Nephron (organoid): Measurements from ENCODE around the gene TLX3.

Source experiments
- H3K27ac Mint-ChIP-seq, 3 experiments: 2 replicates each; pipeline ENCODE4 v1.8.0; 2020; ENCODE audit warnings: mixed read lengths in 3 of 3, mild to moderate bottlenecking in 2 of 3, moderate library complexity in 1 of 3
- H3K27me3 Mint-ChIP-seq: 2 replicates; pipeline ENCODE4 v1.8.0; 2021; ENCODE audit warnings: low read depth, mild to moderate bottlenecking, moderate library complexity, mixed read lengths
- H3K36me3 Mint-ChIP-seq: 2 replicates; pipeline ENCODE4 v1.8.0; 2020; ENCODE audit warnings: low read depth, mixed read lengths
- H3K4me1 Mint-ChIP-seq: 2 replicates; pipeline ENCODE4 v1.8.0; 2020; ENCODE audit warnings: mixed read lengths
- H3K4me3 Mint-ChIP-seq, 3 experiments: 2 replicates each; pipeline ENCODE4 v1.8.0; 2020; ENCODE audit warnings: mild to moderate bottlenecking in 3 of 3, mixed read lengths in 3 of 3, moderate library complexity in 2 of 3
- H3K9me3 Mint-ChIP-seq: 2 replicates; pipeline ENCODE4 v1.8.0; 2020; ENCODE audit warnings: mixed read lengths
- CTCF ChIP-seq, 3 experiments: fragments of 200-600 bp; sonication (generic); IDR thresholded peaks; one replicate each; pipeline ENCODE4 v1.5.0; 2021; ENCODE audit warnings: antibody characterized with exemption in 3 of 3; ENCODE audit not compliant: unreplicated experiment in 3 of 3

The TLX3 gene

GRCh38 chr5:171275841-171276544 is 33.1 kb upstream of the TLX3 start:
- TF ChIP-seq CTCF (IDR thresholded peaks at IDR 0.05; ENCODE audit: unreplicated experiment in 3 of 3): no peak
- no peak overlapping the region for H3K27ac Mint-ChIP-seq
- H3K4me1 Mint-ChIP-seq: peaks cover 16% of the 10 kb centered on the region
- no peak overlapping the region for H3K4me3 Mint-ChIP-seq
- H3K27me3 Mint-ChIP-seq: no peaks in the 10 kb centered on the region
- H3K9me3 Mint-ChIP-seq: no peaks in the 10 kb centered on the region
- H3K36me3 Mint-ChIP-seq: peaks cover 3% of the 10 kb centered on the region

- Mint-ChIP-seq H3K27ac (no peak overlapping the region), H3K9me3 (no peaks in the 10 kb centered on the region), H3K4me1 (no peaks in the 10 kb centered on the region), H3K4me3 (no peak overlapping the region), H3K27me3 (peaks cover 4% of the 10 kb centered on the region), H3K36me3 (no peaks in the 10 kb centered on the region)
- no peak for TF ChIP-seq CTCF (IDR thresholded peaks at IDR 0.05; ENCODE audit: unreplicated experiment in 3 of 3)
Observed at GRCh38 chr5:171283753-171284152, 25.3 kb upstream of the TLX3 start.

- no peak overlapping the region for H3K27ac Mint-ChIP-seq
- H3K36me3 Mint-ChIP-seq: no peaks in the 10 kb centered on the region
- H3K4me3 Mint-ChIP-seq: no peak overlapping the region
- H3K27me3 Mint-ChIP-seq: peaks cover 4% of the 10 kb centered on the region
- no peak for TF ChIP-seq CTCF (IDR thresholded peaks at IDR 0.05; ENCODE audit: unreplicated experiment in 3 of 3)
- no peaks in the 10 kb centered on the region for H3K9me3 Mint-ChIP-seq
- no peaks in the 10 kb centered on the region for H3K4me1 Mint-ChIP-seq
Observed at GRCh38 chr5:171285465-171285864, 23.6 kb upstream of the TLX3 start.

- H3K27me3 Mint-ChIP-seq: peaks cover 4% of the 10 kb centered on the region
- no peak for TF ChIP-seq CTCF (IDR thresholded peaks at IDR 0.05; ENCODE audit: unreplicated experiment in 3 of 3)
- no peaks in the 10 kb centered on the region for H3K36me3 Mint-ChIP-seq
- no peak overlapping the region for H3K4me3 Mint-ChIP-seq
- H3K27ac Mint-ChIP-seq: no peak overlapping the region
- no peaks in the 10 kb centered on the region for H3K9me3 Mint-ChIP-seq
- H3K4me1 Mint-ChIP-seq: no peaks in the 10 kb centered on the region
Observed at GRCh38 chr5:171288066-171288465, 21.0 kb upstream of the TLX3 start.

GRCh38 chr5:171291371-171291770 is 17.7 kb upstream of the TLX3 start:
- H3K4me1 Mint-ChIP-seq: no peaks in the 10 kb centered on the region
- no peaks in the 10 kb centered on the region for H3K27me3 Mint-ChIP-seq
- no peaks in the 10 kb centered on the region for H3K9me3 Mint-ChIP-seq
- no peaks in the 10 kb centered on the region for H3K36me3 Mint-ChIP-seq
- no peak for TF ChIP-seq CTCF (IDR thresholded peaks at IDR 0.05; ENCODE audit: unreplicated experiment in 3 of 3)
- no peak overlapping the region for H3K27ac Mint-ChIP-seq
- H3K4me3 Mint-ChIP-seq: no peak overlapping the region

- Mint-ChIP-seq H3K36me3 (no peaks in the 10 kb centered on the region), H3K9me3 (no peaks in the 10 kb centered on the region), H3K4me3 (no peak overlapping the region), H3K27ac (no peak overlapping the region), H3K27me3 (no peaks in the 10 kb centered on the region), H3K4me1 (no peaks in the 10 kb centered on the region)
- TF ChIP-seq CTCF (IDR thresholded peaks at IDR 0.05; ENCODE audit: unreplicated experiment in 3 of 3): no peak
Observed at GRCh38 chr5:171295299-171295698, 13.7 kb upstream of the TLX3 start.
